ENCODE results near the gene NFIX.

NFIX gene

DNA sequence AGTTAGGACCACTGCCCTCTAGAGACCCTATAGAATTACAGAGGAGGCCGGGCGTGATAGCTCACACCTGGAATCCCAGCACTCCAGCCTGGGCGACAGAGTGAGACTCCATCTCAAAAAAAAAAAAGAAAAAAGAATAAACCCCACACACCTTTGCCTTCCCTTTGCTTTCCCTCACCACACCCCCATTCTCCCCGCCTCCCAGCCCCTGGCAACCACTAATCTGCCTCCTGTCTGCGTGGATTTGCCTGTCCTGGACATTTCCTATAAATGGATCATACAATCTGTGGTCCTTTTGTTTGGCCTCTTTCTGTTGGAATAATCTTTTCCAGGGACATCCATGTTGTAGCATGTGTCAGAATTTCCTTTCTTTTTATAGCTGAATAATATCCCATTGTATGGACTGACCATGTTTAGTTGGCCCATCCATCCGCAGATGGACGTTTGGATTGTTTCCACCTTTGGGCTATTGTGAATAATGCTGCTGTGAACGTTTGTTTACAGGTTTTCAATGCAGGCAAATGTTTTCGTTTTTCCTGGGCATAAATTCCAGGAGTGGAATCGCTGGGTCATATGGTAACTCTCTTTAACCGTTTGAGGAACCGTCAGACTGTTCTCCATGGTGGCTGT is 138.1 kb downstream of the NFIX start:
- no peak for DNase-seq

DNA sequence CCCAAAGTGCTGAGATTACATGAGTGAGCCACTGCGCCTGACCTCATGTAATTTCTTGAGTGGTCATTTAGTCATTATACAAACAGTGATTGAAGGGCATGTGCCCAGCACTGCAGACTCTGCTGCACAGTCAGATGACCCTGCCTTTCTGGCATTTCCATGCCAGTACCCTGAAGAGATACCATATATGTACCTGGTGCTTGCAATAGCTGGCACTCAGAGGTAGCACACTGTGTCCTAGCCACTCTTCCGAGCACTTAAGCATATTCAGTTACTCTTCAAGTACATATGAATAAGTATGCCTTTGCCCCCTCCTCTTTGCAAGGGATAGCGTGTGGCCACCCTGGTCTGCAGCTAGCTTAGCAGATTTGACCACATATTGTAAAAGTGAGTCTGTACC is 139.4 kb downstream of the NFIX start:
- DNase-seq, result no peak

DNA sequence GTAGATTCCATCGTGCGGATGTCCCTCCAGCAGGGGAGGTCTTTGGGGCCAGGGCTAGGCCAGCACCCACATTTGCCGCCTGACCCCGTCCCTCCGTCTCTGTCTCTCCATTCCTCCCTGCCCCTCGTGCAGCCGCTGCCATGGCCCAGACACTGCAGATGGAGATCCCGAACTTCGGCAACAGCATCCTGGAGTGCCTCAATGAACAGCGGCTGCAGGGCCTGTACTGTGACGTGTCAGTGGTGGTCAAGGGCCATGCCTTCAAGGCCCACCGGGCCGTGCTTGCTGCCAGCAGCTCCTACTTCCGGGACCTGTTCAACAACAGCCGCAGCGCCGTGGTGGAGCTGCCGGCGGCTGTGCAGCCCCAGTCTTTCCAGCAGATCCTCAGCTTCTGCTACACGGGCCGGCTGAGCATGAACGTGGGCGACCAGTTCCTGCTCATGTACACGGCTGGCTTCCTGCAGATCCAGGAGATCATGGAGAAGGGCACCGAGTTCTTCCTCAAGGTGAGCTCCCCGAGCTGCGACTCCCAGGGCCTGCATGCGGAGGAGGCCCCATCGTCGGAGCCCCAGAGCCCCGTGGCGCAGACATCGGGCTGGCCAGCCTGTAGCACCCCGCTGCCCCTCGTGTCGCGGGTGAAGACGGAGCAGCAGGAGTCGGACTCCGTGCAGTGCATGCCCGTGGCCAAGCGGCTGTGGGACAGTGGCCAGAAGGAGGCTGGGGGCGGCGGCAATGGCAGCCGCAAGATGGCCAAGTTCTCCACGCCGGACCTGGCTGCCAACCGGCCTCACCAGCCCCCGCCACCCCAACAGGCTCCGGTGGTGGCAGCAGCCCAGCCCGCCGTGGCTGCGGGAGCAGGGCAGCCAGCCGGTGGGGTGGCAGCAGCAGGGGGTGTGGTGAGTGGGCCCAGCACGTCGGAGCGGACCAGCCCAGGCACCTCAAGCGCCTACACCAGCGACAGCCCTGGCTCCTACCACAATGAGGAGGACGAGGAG is 140.1 kb downstream of the NFIX start:
- no peak for DNase-seq

DNA sequence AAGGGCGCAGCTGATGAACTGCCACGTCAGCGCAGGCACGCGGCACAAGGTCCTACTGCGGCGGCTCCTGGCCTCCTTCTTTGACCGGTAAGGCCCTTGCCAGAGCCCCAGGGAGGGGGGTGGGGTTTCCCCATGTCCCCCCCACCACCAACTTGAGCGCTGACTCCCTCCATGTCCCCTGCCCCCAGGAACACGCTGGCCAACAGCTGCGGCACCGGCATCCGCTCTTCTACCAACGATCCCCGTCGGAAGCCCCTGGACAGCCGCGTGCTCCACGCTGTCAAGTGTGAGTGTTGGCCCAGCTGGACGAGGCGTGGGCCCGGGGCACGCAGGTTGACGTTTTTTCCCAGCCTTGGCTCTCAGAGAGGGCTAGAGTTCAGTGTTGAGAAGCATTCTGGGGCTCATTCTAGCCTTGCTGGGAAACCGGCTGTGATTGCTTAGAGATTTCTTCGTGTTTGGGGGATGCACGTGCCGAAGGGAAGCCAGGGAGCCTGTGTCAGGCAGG is 142.1 kb downstream of the NFIX start:
- DNase-seq, result no peak

DNA sequence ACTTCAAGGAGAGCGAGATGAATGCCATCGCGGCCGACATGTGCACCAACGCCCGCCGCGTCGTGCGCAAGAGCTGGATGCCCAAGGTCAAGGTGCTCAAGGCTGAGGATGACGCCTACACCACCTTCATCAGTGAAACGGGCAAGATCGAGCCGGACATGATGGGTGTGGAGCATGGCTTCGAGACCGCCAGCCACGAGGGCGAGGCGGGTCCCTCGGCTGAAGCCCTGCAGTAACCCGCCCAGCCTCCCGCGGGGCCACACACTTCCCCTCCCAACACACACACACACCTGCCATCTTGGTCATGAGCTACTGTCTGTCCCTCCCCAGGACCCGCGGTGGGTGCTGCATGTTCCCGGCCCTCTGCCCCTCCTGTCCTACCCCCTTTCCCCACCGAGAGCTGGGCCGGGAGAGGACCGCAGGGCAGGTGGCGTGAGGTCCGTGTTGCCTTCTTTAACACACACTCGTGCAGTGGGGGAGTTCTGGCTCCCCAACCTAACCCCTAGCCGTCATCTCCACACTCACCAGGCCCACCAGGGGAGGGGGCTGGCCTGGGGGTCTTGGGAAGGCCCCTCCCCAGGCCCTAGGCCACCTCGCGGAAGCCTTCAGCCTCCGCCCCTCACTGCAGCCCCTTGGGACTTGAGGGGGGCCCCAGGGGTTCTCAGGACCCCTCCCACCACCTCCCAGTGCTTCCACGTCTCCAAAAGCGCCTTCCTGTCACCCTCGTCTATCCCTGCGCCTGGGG is 143.1 kb downstream of the NFIX start:
- no peak for DNase-seq

DNA sequence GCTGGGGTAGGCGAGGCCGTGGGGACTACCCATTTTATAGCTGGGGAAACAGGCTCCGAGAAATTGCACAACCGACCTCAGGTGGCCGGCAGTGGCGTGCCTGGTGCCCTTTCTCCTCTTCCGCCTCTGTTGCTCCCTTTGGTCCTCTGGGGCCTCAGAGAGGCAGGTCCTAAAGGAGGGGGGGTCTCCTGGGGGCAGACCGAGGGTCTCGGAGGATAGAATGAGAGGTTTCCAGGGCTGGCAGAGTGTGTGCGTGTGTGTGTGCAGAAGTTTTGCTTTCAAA is 143.6 kb downstream of the NFIX start:
- DNase-seq, result no peak

DNA sequence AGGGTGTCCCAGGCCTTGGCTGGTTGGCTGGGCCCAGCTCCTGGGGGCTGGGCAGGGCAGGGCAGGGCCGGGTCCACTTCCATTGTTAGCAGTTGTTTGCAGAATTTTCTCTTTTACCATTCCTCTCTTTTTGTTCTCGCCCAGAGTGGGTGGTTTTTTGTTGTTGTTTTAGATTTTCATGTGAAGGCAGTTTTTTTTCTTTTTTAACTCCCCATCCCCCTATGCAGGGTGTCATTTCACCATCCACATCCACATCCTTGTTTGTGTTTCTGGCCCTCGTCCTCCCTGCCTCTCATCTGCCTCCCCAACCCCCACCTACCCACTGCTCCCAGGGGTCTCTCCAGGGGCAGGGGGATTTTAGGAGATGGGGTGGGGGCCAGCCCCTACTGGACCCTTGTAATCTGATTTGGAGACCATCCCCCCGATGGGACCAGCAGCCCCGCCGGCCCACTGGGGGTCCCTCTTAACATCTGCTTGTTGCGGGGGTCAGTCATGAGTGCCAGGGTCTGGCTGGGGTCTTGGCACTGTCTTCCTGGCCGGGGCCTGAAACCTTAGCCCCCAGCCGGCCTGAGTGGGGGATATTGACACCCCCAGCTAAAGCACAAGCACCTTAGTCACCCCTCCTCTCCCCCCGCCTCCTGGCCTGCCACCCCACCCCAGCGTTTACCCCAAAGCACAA is 144.5 kb downstream of the NFIX start:
- DNase-seq, result no peak

DNA sequence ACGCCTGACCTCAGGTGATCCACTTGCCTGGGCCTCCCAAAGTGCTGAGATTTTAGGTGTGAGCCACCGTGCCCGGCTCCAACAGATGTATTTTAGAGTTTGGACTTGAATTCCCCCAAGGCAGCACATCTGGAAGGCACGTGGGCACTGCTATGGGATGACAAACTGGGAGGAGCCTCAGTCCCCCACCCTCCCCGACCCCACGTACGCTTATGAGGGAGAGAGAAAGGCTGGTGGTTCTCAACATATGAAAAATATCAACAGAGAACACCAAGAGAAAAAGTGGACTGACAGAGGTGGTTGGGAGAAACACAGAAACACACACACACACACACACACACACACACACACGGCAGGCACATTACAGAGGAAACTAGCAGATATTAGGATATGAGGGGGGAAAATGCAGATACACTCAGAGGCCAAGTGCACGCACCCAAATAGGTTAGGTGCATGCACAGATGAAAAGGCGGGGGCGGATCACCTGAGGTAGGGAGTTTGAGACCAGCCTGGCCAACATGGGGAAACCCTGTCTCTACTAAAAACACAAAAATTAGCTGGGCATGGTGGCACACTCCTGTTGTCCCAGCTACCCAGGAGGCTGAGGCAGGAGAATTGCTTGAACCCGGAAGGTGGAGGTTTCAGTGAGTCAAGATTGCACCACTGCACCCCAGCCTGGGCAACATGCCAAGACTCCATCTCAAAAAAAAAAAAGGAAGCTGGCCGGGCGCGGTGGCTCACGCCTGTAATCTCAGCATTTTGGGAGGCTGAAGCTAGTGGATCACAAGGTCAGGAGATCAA is 151.7 kb downstream of the NFIX start:
- no peak for DNase-seq
